K562 (cell line): Measurements from ENCODE around the gene ALDH1A2. TPM values are rescaled to one million over a fixed set of nuclear protein-coding genes. Genes with fewer than 3 reads are reported as not detected.

Source experiments
- ATAC-seq: fragments of 200-7000 bp; cut with Tn5 transposase; 3 replicates; pipeline ENCODE4 v1.9.1; 2020; ENCODE audit warnings: moderate library complexity
- BruUV-seq: library from RNA; stranded (reverse); fragments of 400-500 nt; replicated peaks from 2 replicates; lab custom pipeline; 2021; lab: Mats Ljungman, UMichigan
- CTCF ChIA-PET: fragments of 300-600 bp; formaldehyde crosslinking; extraction: SDS; loops from one replicate; lab custom pipeline; 2021; ENCODE audit warnings: low intra/inter-chr PET ratio; lab: Yijun Ruan, JAX
- POLR2A ChIA-PET: fragments of 300-600, 350-650 bp; sonication (Branson Sonifier 250); formaldehyde crosslinking; extraction: SDS; loops from one replicate; lab custom pipeline; 2021; ENCODE audit warnings: antibody characterized with exemption, inconsistent platforms; lab: Yijun Ruan, JAX
- DNase-seq, 4 experiments: peaks; one replicate each; pipeline versions ENCODE4 v3.0.0 to v3.0.0-alpha.2; 2011 to 2018; ENCODE audit warnings: low spot score in 3 of 4, mixed read lengths in 3 of 4; ENCODE audit errors: extremely low read depth in 1 of 4
- FAIRE-seq: peaks from 2 replicates; lab custom pipeline; 2011; peaks lifted over from hg19 to GRCh38; lab: Jason Lieb, UNC
- H2AFZ ChIP-seq: 2 replicates; pipeline ENCODE4 v1.6.0; 2011; ENCODE audit warnings: low read depth, low read length, control low read depth, inconsistent platforms
- H3K27ac ChIP-seq: fragments of 200-600 bp; 3 replicates; pipeline ENCODE4 v1.8.0; 2011; ENCODE audit warnings: low read depth, mild to moderate bottlenecking, control low read depth, inconsistent platforms, low read length, moderate library complexity, mixed read lengths; ENCODE audit errors: extremely low read depth
- H3K27me3 ChIP-seq, 2 experiments: fragments of 300-600 bp in 1 of 2; 2 replicates in 1 of 2; 3 replicates in 1 of 2; pipeline versions ENCODE4 v1.6.0 to v1.8.0; 2011; ENCODE audit warnings: inconsistent platforms in 2 of 2, low read length in 2 of 2, mild to moderate bottlenecking in 1 of 2, mixed read lengths in 1 of 2, moderate library complexity in 1 of 2; ENCODE audit not compliant: control insufficient read depth in 2 of 2, insufficient read depth in 2 of 2
- H3K36me3 ChIP-seq: fragments of 300-600 bp; 3 replicates; pipeline ENCODE4 v1.8.0; 2011; ENCODE audit warnings: mild to moderate bottlenecking, low read length, inconsistent platforms; ENCODE audit not compliant: control insufficient read depth, insufficient read depth
- H3K4me1 ChIP-seq, 2 experiments: fragments of 200-600 bp in 1 of 2; replicated peaks in 1 of 2; 2 replicates in 1 of 2; 3 replicates in 1 of 2; pipeline versions ENCODE4 v1.5.1 to v1.8.0; 2011; ENCODE audit warnings: inconsistent platforms in 2 of 2, low read length in 2 of 2, mild to moderate bottlenecking in 1 of 2, mixed read lengths in 1 of 2, moderate library complexity in 1 of 2; ENCODE audit not compliant: control insufficient read depth in 2 of 2, insufficient read depth in 2 of 2
- H3K4me2 ChIP-seq: 2 replicates; pipeline ENCODE4 v1.6.1; 2011; ENCODE audit warnings: low read length, control low read depth, inconsistent platforms, mixed read lengths; ENCODE audit not compliant: insufficient read depth
- H3K4me3 ChIP-seq: fragments of 200-600 bp; sonication (generic), shearing (Covaris generic); 2 replicates; pipeline ENCODE4 v1.5.1; 2016; ENCODE audit warnings: control low read depth, inconsistent platforms
- H3K79me2 ChIP-seq: fragments of 200-600 bp; 3 replicates; pipeline ENCODE4 v1.8.0; 2011; ENCODE audit warnings: low read length, inconsistent platforms; ENCODE audit not compliant: control insufficient read depth, insufficient read depth
- H3K9ac ChIP-seq, 2 experiments: 2 replicates each; pipeline versions ENCODE4 v1.6.0 to v1.6.1; 2011; ENCODE audit warnings: low read depth in 2 of 2, low read length in 2 of 2, control low read depth in 1 of 2, inconsistent platforms in 1 of 2, mild to moderate bottlenecking in 1 of 2, mixed read lengths in 1 of 2; ENCODE audit not compliant: insufficient read depth in 1 of 2
- H3K9me1 ChIP-seq: one replicate; pipeline ENCODE4 v1.6.0; 2011; ENCODE audit warnings: inconsistent platforms, mild to moderate bottlenecking, low read length, moderate library complexity; ENCODE audit not compliant: control insufficient read depth, insufficient read depth
- H3K9me3 ChIP-seq: replicated peaks from 2 replicates; pipeline ENCODE4 v1.5.1; 2011; ENCODE audit warnings: low read depth, low read length, inconsistent platforms; ENCODE audit not compliant: control insufficient read depth, insufficient read depth
- H4K20me1 ChIP-seq: replicated peaks from 2 replicates; pipeline ENCODE4 v1.6.1; 2011; ENCODE audit warnings: low read length, inconsistent platforms, mixed read lengths; ENCODE audit not compliant: control insufficient read depth, insufficient read depth
- BDP1 ChIP-seq: IDR thresholded peaks from 3 replicates; pipeline ENCODE4 v1.6.1; 2011; ENCODE audit not compliant: insufficient read length, insufficient read depth
- EHMT2 ChIP-seq: fragments of 450-650 bp; IDR thresholded peaks from 2 replicates; pipeline ENCODE4 v1.6.1; 2018; ENCODE audit warnings: antibody characterized with exemption
- HEY1 ChIP-seq: fragments of 250-450 bp; sonication (Bioruptor Pico); IDR thresholded peaks from 2 replicates; pipeline ENCODE4 v1.5.0; 2020; ENCODE audit warnings: mild to moderate bottlenecking, moderate library complexity, borderline replicate concordance
- RCOR1 ChIP-seq, 2 experiments: IDR thresholded peaks; 2 replicates each; pipeline ENCODE4 v1.6.1; 2012; ENCODE audit warnings: low read depth in 2 of 2, low read length in 2 of 2, borderline replicate concordance in 1 of 2, improper control_type of control experiment in 1 of 2
- ZBTB1 ChIP-seq: sonication (generic); formaldehyde crosslinking; IDR thresholded peaks from 2 replicates; pipeline ENCODE4 v1.8.1; 2023; ENCODE audit warnings: missing genetic modification reagents, low read depth, mild to moderate bottlenecking, borderline replicate concordance
- ZNF174 ChIP-seq: fragments of 250-450 bp; sonication (Bioruptor Pico); IDR thresholded peaks from 2 replicates; pipeline ENCODE4 v1.4.0; 2020; ENCODE audit warnings: mild to moderate bottlenecking
- WGBS: fragments of 100-300 bp; shearing (Covaris generic); methylation state at CpG from one replicate; pipeline ENCODE4 v1.1.6; 2016; ENCODE audit warnings: low coverage, mixed read lengths; ENCODE audit not compliant: insufficient coverage; ENCODE audit errors: missing lambda C conversion rate; 5-methylcytosine and 5-hydroxymethylcytosine counted together
- in situ Hi-C: fragments of 300-500 bp; cut with MboI; formaldehyde crosslinking; loops from 4 replicates; pipeline ENCODE4 v1.15.0; 2018; ENCODE audit warnings: inconsistent platforms, mixed read lengths
- intact Hi-C: fragments of 100-400 bp; cut with micrococcal nuclease; formaldehyde crosslinking; loops from 2 replicates; pipeline ENCODE4 v1.14.2; 2022
- polyA plus RNA-seq, 8 experiments: library from polyadenylated mRNA; depleted of rRNA in 4 of 8; stranded (reverse) in 5 of 8; unstranded in 3 of 8; fragments of >200 nt; fragmentation: Nextera tagmentation in 2 of 8; fragmentation: Illumina TruSeq in 1 of 8; extraction: Ambion mirVana in 2 of 8; extraction: Trizol in 1 of 8; gene quantifications; 2 replicates each; pipeline versions ENCODE4 v1.2.1 to v1.2.3, GENCODE V29; 2011 to 2014; ENCODE audit warnings: inconsistent platforms in 1 of 8, missing spikeins in 1 of 8
- total RNA-seq, 7 experiments: library from RNA; depleted of rRNA in 6 of 7; stranded (reverse); fragments of >200 nt in 6 of 7; fragmentation: Illumina TruSeq in 2 of 7; extraction: Trizol in 2 of 7; gene quantifications; 2 replicates each; pipeline versions ENCODE4 v1.2.1 to v1.2.3, GENCODE V29; 2011 to 2021; ENCODE audit warnings: low replicate concordance in 1 of 7
- TF ChIP-seq, protein P1 (sequence below): IDR thresholded peaks from 2 replicates; pipeline ENCODE4 v1.6.1; 2011; ENCODE audit not compliant: insufficient read length; ENCODE audit errors: extremely low read depth
- TF ChIP-seq, protein P2 (sequence below): sonication (generic); formaldehyde crosslinking; IDR thresholded peaks from 2 replicates; pipeline ENCODE4 v1.4.0; 2020; ENCODE audit warnings: mild to moderate bottlenecking, missing genetic modification reagents
- TF ChIP-seq, protein P3 (sequence below): fragments of 450-650 bp; conservative IDR thresholded peaks from 2 replicates; pipeline ENCODE4 v1.6.1; 2016; ENCODE audit warnings: missing genetic modification characterization, low read depth, mild to moderate bottlenecking, control low read depth, missing compliant biosample characterization

ALDH1A2 gene
- total and polyA plus RNA-seq, 9 of the 15 experiments (the other 6 are each of a cell fraction or from before 2014, with no cell fraction given) = 115 to 393 (median 333) TPM

DNA sequence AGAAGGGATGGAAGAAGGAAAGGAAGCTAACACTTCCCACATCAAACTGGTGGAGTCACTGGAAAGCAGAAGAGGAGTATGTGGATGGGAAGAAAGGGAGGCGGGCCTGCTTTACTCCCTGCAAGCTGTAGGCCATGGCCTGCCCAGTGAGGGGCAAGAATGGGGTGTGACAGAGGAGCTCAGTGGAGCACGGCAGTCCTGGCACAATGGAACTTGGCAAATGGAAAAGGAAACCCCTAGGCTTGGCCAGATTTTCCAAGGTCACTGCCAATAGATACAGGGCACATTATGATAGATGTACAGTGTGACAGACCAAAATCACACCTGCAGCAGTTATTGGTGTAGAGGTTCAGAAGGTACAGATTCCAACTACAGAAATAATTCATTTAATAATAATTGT is 111.6 kb downstream of the ALDH1A2 start:
- no TSS peak for BruUV-seq
- no peak for DNase-seq
- FAIRE-seq = no peak
- H3K79me2 ChIP-seq = no peaks in the 10 kb centered on the region
- peaks cover 59% of the 10 kb centered on the region for H3K36me3 ChIP-seq
- H3K4me3 ChIP-seq = no peak overlapping the region
- peaks cover 0 to 19% of the 10 kb centered on the region in 2 experiments; a peak in 3 of 5 replicates for H3K4me1 ChIP-seq
- no peaks in the 10 kb centered on the region for H3K27me3 ChIP-seq
- intact Hi-C loops = no loop called here
- ATAC-seq = no peak
- ChIA-PET CTCF (no interaction called here), POLR2A (interaction anchor here (0.8 to 1.5 kb wide), 3 partner anchors 12 to 19 kb away, joined by 3 to 5 read pairs (median 5); no protein-coding TSS in a partner anchor)
- WGBS = 100% methylated on average over 1 of the region's 2 CpGs
- no peaks in the 10 kb centered on the region for H3K9me1 ChIP-seq
- no peaks in the 10 kb centered on the region for H3K9me3 ChIP-seq
- TF ChIP-seq EHMT2 = no peak
- TF ChIP-seq ZNF174 (CRISPR knock-in tag) = no peak
- TF ChIP-seq ZBTB1 (CRISPR knock-in tag) = no peak
- TF ChIP-seq RCOR1 (IDR thresholded peaks at IDR 0.05; ENCODE audit: borderline replicate concordance in 1 of 2, low read depth in 2 of 2, low read length in 2 of 2) = no peak
- TF ChIP-seq, protein P1, sequence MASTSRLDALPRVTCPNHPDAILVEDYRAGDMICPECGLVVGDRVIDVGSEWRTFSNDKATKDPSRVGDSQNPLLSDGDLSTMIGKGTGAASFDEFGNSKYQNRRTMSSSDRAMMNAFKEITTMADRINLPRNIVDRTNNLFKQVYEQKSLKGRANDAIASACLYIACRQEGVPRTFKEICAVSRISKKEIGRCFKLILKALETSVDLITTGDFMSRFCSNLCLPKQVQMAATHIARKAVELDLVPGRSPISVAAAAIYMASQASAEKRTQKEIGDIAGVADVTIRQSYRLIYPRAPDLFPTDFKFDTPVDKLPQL = no peak
- TF ChIP-seq HEY1 = no peak
- TF ChIP-seq BDP1 = no peak
- TF ChIP-seq, protein P2, sequence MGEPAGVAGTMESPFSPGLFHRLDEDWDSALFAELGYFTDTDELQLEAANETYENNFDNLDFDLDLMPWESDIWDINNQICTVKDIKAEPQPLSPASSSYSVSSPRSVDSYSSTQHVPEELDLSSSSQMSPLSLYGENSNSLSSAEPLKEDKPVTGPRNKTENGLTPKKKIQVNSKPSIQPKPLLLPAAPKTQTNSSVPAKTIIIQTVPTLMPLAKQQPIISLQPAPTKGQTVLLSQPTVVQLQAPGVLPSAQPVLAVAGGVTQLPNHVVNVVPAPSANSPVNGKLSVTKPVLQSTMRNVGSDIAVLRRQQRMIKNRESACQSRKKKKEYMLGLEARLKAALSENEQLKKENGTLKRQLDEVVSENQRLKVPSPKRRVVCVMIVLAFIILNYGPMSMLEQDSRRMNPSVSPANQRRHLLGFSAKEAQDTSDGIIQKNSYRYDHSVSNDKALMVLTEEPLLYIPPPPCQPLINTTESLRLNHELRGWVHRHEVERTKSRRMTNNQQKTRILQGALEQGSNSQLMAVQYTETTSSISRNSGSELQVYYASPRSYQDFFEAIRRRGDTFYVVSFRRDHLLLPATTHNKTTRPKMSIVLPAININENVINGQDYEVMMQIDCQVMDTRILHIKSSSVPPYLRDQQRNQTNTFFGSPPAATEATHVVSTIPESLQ = no peak
- TF ChIP-seq, protein P3, sequence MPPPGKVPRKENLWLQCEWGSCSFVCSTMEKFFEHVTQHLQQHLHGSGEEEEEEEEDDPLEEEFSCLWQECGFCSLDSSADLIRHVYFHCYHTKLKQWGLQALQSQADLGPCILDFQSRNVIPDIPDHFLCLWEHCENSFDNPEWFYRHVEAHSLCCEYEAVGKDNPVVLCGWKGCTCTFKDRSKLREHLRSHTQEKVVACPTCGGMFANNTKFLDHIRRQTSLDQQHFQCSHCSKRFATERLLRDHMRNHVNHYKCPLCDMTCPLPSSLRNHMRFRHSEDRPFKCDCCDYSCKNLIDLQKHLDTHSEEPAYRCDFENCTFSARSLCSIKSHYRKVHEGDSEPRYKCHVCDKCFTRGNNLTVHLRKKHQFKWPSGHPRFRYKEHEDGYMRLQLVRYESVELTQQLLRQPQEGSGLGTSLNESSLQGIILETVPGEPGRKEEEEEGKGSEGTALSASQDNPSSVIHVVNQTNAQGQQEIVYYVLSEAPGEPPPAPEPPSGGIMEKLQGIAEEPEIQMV (tag) = no peak
- no peaks in the 10 kb centered on the region for H4K20me1 ChIP-seq
- in situ Hi-C loops = no loop called here
- no peak overlapping the region for H3K27ac ChIP-seq
- no peak overlapping the region for H3K9ac ChIP-seq
- no peak overlapping the region for H3K4me2 ChIP-seq
- H2AFZ ChIP-seq = no peak overlapping the region
